HepG2 (cell line): ENCODE results near the gene TMEM223. TPM values are rescaled to one million over a fixed set of nuclear protein-coding genes. Genes with fewer than 3 reads are reported as not detected.

Source experiments
- ATAC-seq: fragments of 200-7000 bp; cut with Tn5 transposase; 3 replicates; pipeline ENCODE4 v1.9.1; 2020; ENCODE audit warnings: mild to moderate bottlenecking, moderate library complexity
- BruUV-seq: library from RNA; stranded (reverse); fragments of 400-500 nt; replicated peaks from 2 replicates; lab custom pipeline; 2021; lab: Mats Ljungman, UMichigan
- CTCF ChIA-PET: fragments of 300-600 bp; formaldehyde crosslinking; extraction: SDS; loops from one replicate; lab custom pipeline; 2021; ENCODE audit warnings: low total read pairs, inconsistent platforms, low intra/inter-chr PET ratio; lab: Yijun Ruan, JAX
- POLR2A ChIA-PET: fragments of 350-600 bp; sonication (Branson Sonifier 250); formaldehyde crosslinking; loops from one replicate; lab custom pipeline; 2020; ENCODE audit warnings: antibody characterized with exemption, inconsistent platforms; lab: Yijun Ruan, JAX
- DNase-seq: peaks from one replicate; pipeline ENCODE4 v3.0.0-alpha.2; 2015; ENCODE audit warnings: low spot score
- FAIRE-seq: peaks from 3 replicates; lab custom pipeline; 2011; peaks lifted over from hg19 to GRCh38; lab: Jason Lieb, UNC
- H2AFZ ChIP-seq: one replicate; pipeline ENCODE4 v1.6.1; 2011; ENCODE audit warnings: low read length, inconsistent platforms
- H3K27ac ChIP-seq: fragments of 300-600 bp; 3 replicates; pipeline ENCODE4 v1.8.0; 2011; ENCODE audit warnings: mixed run types, mild to moderate bottlenecking, mixed read lengths, low read length, inconsistent platforms; ENCODE audit not compliant: insufficient read depth; ENCODE audit errors: extremely low read length
- H3K27me3 ChIP-seq, 2 experiments: fragments of 200-600 bp in 1 of 2; 2 replicates in 1 of 2; 3 replicates in 1 of 2; pipeline versions ENCODE4 v1.6.0 to v1.8.0; 2011; ENCODE audit warnings: low read length in 2 of 2, mild to moderate bottlenecking in 2 of 2, moderate library complexity in 2 of 2, inconsistent platforms in 1 of 2; ENCODE audit not compliant: insufficient read depth in 2 of 2, control insufficient read depth in 1 of 2
- H3K36me3 ChIP-seq, 2 experiments: fragments of 200-600 bp in 1 of 2; replicated peaks in 1 of 2; 2 replicates in 1 of 2; 3 replicates in 1 of 2; pipeline versions ENCODE4 v1.5.1 to v1.8.0; 2011; ENCODE audit warnings: low read length in 2 of 2, inconsistent platforms in 1 of 2; ENCODE audit not compliant: insufficient read depth in 2 of 2, control insufficient read depth in 1 of 2
- H3K4me1 ChIP-seq: 2 replicates; pipeline ENCODE4 v1.5.1; 2012; ENCODE audit warnings: low read length, inconsistent platforms; ENCODE audit not compliant: insufficient read depth
- H3K4me2 ChIP-seq: 2 replicates; pipeline ENCODE4 v1.6.0; 2011; ENCODE audit warnings: low read depth, low read length, inconsistent platforms
- H3K4me3 ChIP-seq, 3 experiments: fragments of 200-600 bp in 1 of 3; sonication (generic), shearing (Covaris generic) in 1 of 3; replicated peaks in 1 of 3; 2 replicates each; pipeline ENCODE4 v1.5.1; 2011 to 2016; ENCODE audit warnings: low read length in 3 of 3, inconsistent platforms in 2 of 3, low read depth in 2 of 3, mild to moderate bottlenecking in 2 of 3, control low read depth in 1 of 3, mixed read lengths in 1 of 3; ENCODE audit not compliant: insufficient read depth in 1 of 3
- H3K79me2 ChIP-seq: one replicate; pipeline ENCODE4 v1.6.1; 2011; ENCODE audit warnings: low read length, inconsistent platforms; ENCODE audit not compliant: insufficient read depth
- H3K9ac ChIP-seq: 2 replicates; pipeline ENCODE4 v1.6.0; 2011; ENCODE audit warnings: mild to moderate bottlenecking, low read depth, low read length, inconsistent platforms; ENCODE audit not compliant: insufficient read depth
- H3K9me3 ChIP-seq: 2 replicates; pipeline ENCODE4 v1.5.1; 2012; ENCODE audit warnings: mild to moderate bottlenecking, low read length
- H4K20me1 ChIP-seq: 2 replicates; pipeline ENCODE4 v1.6.0; 2011; ENCODE audit warnings: inconsistent platforms, mild to moderate bottlenecking, low read length, moderate library complexity; ENCODE audit not compliant: insufficient read depth
- ARNTL ChIP-seq: sonication (generic); formaldehyde crosslinking; IDR thresholded peaks from 2 replicates; pipeline ENCODE4 v1.4.0; 2020; ENCODE audit warnings: mild to moderate bottlenecking, missing genetic modification reagents
- CENPX ChIP-seq: sonication (generic); formaldehyde crosslinking; IDR thresholded peaks from 2 replicates; pipeline ENCODE4 v1.9.0; 2021; ENCODE audit warnings: mild to moderate bottlenecking, missing genetic modification reagents, moderate library complexity
- DR1 ChIP-seq: sonication (generic); formaldehyde crosslinking; IDR thresholded peaks from 2 replicates; pipeline ENCODE4 v1.8.0; 2021; ENCODE audit warnings: mild to moderate bottlenecking, missing genetic modification reagents, inconsistent platforms
- FIP1L1 ChIP-seq: fragments of 200-400 bp; formaldehyde crosslinking; IDR thresholded peaks from 2 replicates; pipeline ENCODE4 v1.6.1; 2018; ENCODE audit warnings: low read depth, mild to moderate bottlenecking, low read length, moderate library complexity, borderline replicate concordance; ENCODE audit not compliant: insufficient read depth
- KDM5A ChIP-seq: fragments of 200-600 bp; sonication (generic); IDR thresholded peaks from 2 replicates; pipeline ENCODE4 v1.7.0; 2018; ENCODE audit warnings: antibody characterized with exemption, mild to moderate bottlenecking, low read length, borderline replicate concordance
- MEIS2 ChIP-seq: sonication (generic); formaldehyde crosslinking; IDR thresholded peaks from 2 replicates; pipeline ENCODE4 v1.9.0; 2021; ENCODE audit warnings: mild to moderate bottlenecking, missing genetic modification reagents
- MXI1 ChIP-seq: IDR thresholded peaks from 3 replicates; pipeline ENCODE4 v1.6.1; 2012; ENCODE audit warnings: low read depth, low read length, inconsistent platforms, borderline replicate concordance
- NFKB2 ChIP-seq: sonication (generic); formaldehyde crosslinking; IDR thresholded peaks from 2 replicates; pipeline ENCODE4 v1.4.0; 2020; ENCODE audit warnings: missing genetic modification reagents, borderline replicate concordance
- POLR2G ChIP-seq: fragments of 200-400 bp; formaldehyde crosslinking; IDR thresholded peaks from 2 replicates; pipeline ENCODE4 v1.6.1; 2018; ENCODE audit warnings: mild to moderate bottlenecking, low read depth, low read length, moderate library complexity
- SP4 ChIP-seq: sonication (generic); formaldehyde crosslinking; IDR thresholded peaks from 2 replicates; pipeline ENCODE4 v1.8.1; 2023; ENCODE audit warnings: mild to moderate bottlenecking, missing genetic modification reagents
- TCF7L2 ChIP-seq: IDR thresholded peaks from 2 replicates; pipeline ENCODE4 v1.6.1; 2011; ENCODE audit warnings: mild to moderate bottlenecking, low read depth, low read length, moderate library complexity
- ZNF205 ChIP-seq: IDR thresholded peaks from 2 replicates; pipeline ENCODE4 v1.6.1; 2018; ENCODE audit warnings: missing biosample characterization, missing genetic modification reagents
- ZNF329 ChIP-seq: sonication (generic); formaldehyde crosslinking; IDR thresholded peaks from 2 replicates; pipeline ENCODE4 v1.9.0; 2021; ENCODE audit warnings: low read depth, mild to moderate bottlenecking, missing genetic modification reagents
- ZNF343 ChIP-seq: sonication (generic); formaldehyde crosslinking; IDR thresholded peaks from 2 replicates; pipeline ENCODE4 v1.4.0; 2020; ENCODE audit warnings: mild to moderate bottlenecking, missing genetic modification reagents
- ZNF709 ChIP-seq: sonication (generic); formaldehyde crosslinking; IDR thresholded peaks from 2 replicates; pipeline ENCODE4 v1.5.0; 2020; ENCODE audit warnings: mild to moderate bottlenecking, missing genetic modification reagents
- ZNF775 ChIP-seq: sonication (generic); formaldehyde crosslinking; IDR thresholded peaks from 2 replicates; pipeline ENCODE4 v1.4.0; 2020; ENCODE audit warnings: missing genetic modification reagents, mild to moderate bottlenecking, moderate library complexity, borderline replicate concordance
- WGBS: methylation state at CpG from one replicate; pipeline ENCODE4 v1.1.6; 2017; ENCODE audit warnings: low lambda C conversion rate; 5-methylcytosine and 5-hydroxymethylcytosine counted together
- in situ Hi-C: cut with HindIII; loops from 2 replicates; pipeline ENCODE4 v1.10.0; 2017; ENCODE audit warnings: low pct_unique_long_range_greater_than_20kb; ENCODE audit not compliant: extremely low pct_ligation_motif_present
- intact Hi-C: fragments of 100-400 bp; cut with micrococcal nuclease; formaldehyde crosslinking; loops from one replicate; pipeline ENCODE4 v1.10.0; 2022; ENCODE audit not compliant: unreplicated experiment
- polyA plus RNA-seq, 8 experiments: library from polyadenylated mRNA; depleted of rRNA in 3 of 8; stranded (reverse) in 7 of 8; unstranded in 1 of 8; fragments of >200 nt; fragmentation: Illumina TruSeq in 4 of 8; extraction: Trizol in 4 of 8; gene quantifications; 2 replicates each; pipeline versions ENCODE4 v1.2.1 to v1.2.3, GENCODE V29; 2011 to 2016; ENCODE audit warnings: low read depth in 4 of 8, missing spikeins in 1 of 8, mixed read lengths in 1 of 8; ENCODE audit not compliant: insufficient read depth in 1 of 8
- total RNA-seq, 5 experiments: library from RNA; depleted of rRNA; stranded (reverse); fragments of >200 nt; fragmentation: Illumina TruSeq; extraction: Trizol; gene quantifications; 2 replicates each; pipeline ENCODE4 v1.2.3, GENCODE V29; 2016; ENCODE audit warnings: low read depth in 1 of 5
- TF ChIP-seq, protein P1 (sequence below): sonication (generic); formaldehyde crosslinking; IDR thresholded peaks from 2 replicates; pipeline ENCODE4 v1.5.0; 2020; ENCODE audit warnings: missing genetic modification reagents
- TF ChIP-seq, protein P2 (sequence below): sonication (generic); formaldehyde crosslinking; IDR thresholded peaks from 2 replicates; pipeline ENCODE4 v1.5.1; 2020; ENCODE audit warnings: missing genetic modification reagents, mild to moderate bottlenecking, borderline replicate concordance
- TF ChIP-seq, protein P3 (sequence below): sonication (generic); formaldehyde crosslinking; IDR thresholded peaks from 2 replicates; pipeline ENCODE4 v1.8.1; 2023; ENCODE audit warnings: mild to moderate bottlenecking, moderate library complexity, missing genetic modification reagents

TMEM223 gene
- total and polyA plus RNA-seq, 2 of the 13 experiments (the other 11 are each of a cell fraction or from before 2014, with no cell fraction given) = 19.5 to 24.9 TPM

DNA sequence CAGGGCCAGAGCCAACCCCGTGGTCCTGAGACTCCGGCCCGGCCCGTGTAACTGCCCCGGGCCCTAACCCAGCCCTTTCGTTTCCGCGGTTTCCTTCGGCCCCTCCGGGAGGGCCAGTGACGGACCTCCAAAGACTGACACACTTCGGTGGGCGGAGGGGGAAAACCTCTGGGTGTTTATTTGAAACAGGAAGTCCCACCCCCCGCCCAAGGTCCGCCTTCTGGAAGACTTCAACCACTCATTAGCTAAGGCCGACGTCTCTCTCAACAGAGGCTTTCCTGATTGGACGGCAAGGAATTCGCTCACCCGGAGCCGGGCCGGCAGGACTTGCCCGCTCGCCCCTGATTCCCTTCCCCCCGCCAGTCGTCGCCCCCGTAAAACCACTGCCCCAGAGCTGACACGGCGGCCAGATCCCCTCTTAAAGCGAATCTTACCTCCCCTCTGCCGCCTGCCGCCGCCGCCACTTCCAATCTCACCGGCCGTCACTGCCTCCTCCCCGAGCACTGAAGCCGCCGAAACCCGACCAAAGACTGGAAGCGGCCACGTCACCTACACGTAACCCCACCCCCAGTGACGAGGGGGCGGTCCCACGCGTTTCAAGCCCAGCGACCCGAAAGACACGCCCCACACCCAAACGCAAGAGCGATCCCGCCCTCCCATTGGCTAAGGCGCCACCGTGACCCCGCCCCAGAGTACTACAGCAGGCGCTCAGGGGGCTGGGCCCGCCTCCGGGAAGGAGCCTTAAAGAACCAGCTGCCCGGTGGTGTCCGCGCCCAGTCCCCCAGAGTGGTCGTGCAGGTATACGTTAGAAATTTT lies 39.9 kb upstream of the TMEM223 start, which contains the start of gene STX5:
Gene STX5 (minus strand): TSS at position 532 of the 816 bp plus-strand sequence. CDS start 808 bp downstream, outside the sequence.
- peak; percentile 97 for DNase-seq
- CTCF ChIA-PET = no interaction called here
- Histone ChIP-seq H3K9me3 (no peaks in the 10 kb centered on the region), H3K36me3 (peaks cover 24 to 46% of the 10 kb centered on the region in 2 experiments), H3K27me3 (no peaks in the 10 kb centered on the region; a peak in 1 of 5 replicates), H3K79me2 (peaks cover 35% of the 10 kb centered on the region), H3K4me2 (peak within 1 kb of the TSS; percentile 92), H4K20me1 (no peaks in the 10 kb centered on the region), H2AFZ (no peak within 1 kb of the TSS), H3K4me3 (peak within 1 kb of the TSS; percentile 78 to 100 (median 99)), H3K27ac (peak within 1 kb of the TSS; percentile 95), H3K9ac (peak within 1 kb of the TSS; percentile 94), H3K4me1 (peaks cover 32% of the 10 kb centered on the region)
- peak; percentile 90 for ATAC-seq
- FAIRE-seq = peak; percentile 59
- in situ Hi-C loops = loop anchor here (5.0 kb wide), 1 partner anchor 44 kb away; the partner anchor contains the start of gene TMEM179B
- BruUV-seq = TSS peak; percentile 79
- WGBS = 1% methylated on average over 19 of the region's 65 CpGs
- intact Hi-C loops = loop anchor here (1.0 to 2.0 kb wide), 3 partner anchors 10 to 45 kb away; partner anchors contain the start of genes NXF1 and TMEM179B
- POLR2A ChIA-PET = interaction anchor here (0.5 to 2.8 kb wide), 38 partner anchors 9 to 857 kb away, joined by 3 to 164 read pairs (median 4); partner anchors contain the start of genes B3GAT3, BSCL2, C11orf98 and CSKMT
- TF ChIP-seq MXI1 (peak; percentile 70; the same call in 1 of the 3 replicates), CENPX (CRISPR knock-in tag) (no peak), ZNF775 (CRISPR knock-in tag) (peak; percentile 88; the same call in 1 of the 2 replicates), SP4 (CRISPR knock-in tag) (peak; percentile 78), MEIS2 (CRISPR knock-in tag) (peak; percentile 26; the same call in 1 of the 2 replicates), DR1 (peak; percentile 88), ZNF329 (CRISPR knock-in tag) (no peak), KDM5A (peak; percentile 78; the same call in 1 of the 2 replicates), NFKB2 (peak; percentile 65; the same call in 1 of the 2 replicates), TCF7L2 (no peak), ARNTL (peak; percentile 49), ZNF205 (CRISPR knock-in tag) (peak; percentile 29; the same call in 1 of the 2 replicates), POLR2G (peak; percentile 67), FIP1L1 (no peak), ZNF343 (CRISPR knock-in tag) (peak; percentile 79), ZNF709 (CRISPR knock-in tag) (peak; percentile 69; the same call in 1 of the 2 replicates)
- TF ChIP-seq, protein P1, sequence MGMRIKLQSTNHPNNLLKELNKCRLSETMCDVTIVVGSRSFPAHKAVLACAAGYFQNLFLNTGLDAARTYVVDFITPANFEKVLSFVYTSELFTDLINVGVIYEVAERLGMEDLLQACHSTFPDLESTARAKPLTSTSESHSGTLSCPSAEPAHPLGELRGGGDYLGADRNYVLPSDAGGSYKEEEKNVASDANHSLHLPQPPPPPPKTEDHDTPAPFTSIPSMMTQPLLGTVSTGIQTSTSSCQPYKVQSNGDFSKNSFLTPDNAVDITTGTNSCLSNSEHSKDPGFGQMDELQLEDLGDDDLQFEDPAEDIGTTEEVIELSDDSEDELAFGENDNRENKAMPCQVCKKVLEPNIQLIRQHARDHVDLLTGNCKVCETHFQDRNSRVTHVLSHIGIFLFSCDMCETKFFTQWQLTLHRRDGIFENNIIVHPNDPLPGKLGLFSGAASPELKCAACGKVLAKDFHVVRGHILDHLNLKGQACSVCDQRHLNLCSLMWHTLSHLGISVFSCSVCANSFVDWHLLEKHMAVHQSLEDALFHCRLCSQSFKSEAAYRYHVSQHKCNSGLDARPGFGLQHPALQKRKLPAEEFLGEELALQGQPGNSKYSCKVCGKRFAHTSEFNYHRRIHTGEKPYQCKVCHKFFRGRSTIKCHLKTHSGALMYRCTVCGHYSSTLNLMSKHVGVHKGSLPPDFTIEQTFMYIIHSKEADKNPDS (CRISPR knock-in tag) = no peak
- TF ChIP-seq, protein P2, sequence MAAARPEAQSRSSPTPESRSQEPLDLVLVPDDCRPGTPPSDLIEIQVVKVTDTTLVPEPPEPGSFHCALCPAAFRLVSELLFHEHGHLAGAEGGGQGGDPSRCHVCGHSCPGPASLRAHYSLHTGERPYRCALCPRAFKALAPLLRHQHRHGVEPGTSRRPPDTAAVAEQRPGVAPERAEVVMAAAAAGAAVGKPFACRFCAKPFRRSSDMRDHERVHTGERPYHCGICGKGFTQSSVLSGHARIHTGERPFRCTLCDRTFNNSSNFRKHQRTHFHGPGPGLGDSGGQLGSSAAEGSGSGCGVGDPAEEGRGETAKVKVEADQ (CRISPR knock-in tag) = peak; percentile 87
- TF ChIP-seq, protein P3, sequence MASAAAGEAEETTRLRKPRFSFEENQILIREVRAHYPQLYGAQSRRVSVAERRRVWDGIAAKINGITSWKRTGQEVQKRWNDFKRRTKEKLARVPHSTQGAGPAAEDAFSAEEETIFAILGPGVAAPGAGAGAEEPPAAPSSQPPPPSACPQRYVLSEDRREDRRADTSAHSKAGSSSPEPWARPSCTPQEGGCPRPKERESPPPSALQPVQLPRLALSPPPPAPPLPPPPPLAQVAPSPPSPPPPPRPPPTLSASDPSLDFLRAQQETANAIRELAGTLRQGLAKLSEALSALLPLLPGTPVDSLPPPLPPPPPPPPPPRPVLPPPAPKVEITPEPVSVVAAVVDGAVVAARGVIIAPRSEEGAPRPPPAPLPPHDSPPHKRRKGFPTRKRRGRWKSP (CRISPR knock-in tag) = peak; percentile 44; the same call in 1 of the 2 replicates
